HepG2 (cell line): ENCODE measurements around the gene SHROOM1. TPM values are rescaled to one million over a fixed set of nuclear protein-coding genes. Genes with fewer than 3 reads are reported as not detected.

Experiments
- CREB1 ChIP-seq, 2 experiments: fragments of 450-650 bp in 1 of 2; IDR thresholded peaks; 2 replicates each; pipeline ENCODE4 v1.6.1; 2016 to 2017; ENCODE audit warnings: control low read depth in 1 of 2, mild to moderate bottlenecking in 1 of 2, missing compliant biosample characterization in 1 of 2, missing genetic modification characterization in 1 of 2
- GATAD1 ChIP-seq: IDR thresholded peaks from 2 replicates; pipeline ENCODE4 v1.6.1; 2016; ENCODE audit warnings: missing genetic modification reagents, missing compliant biosample characterization
- HDAC2 ChIP-seq: sonication (generic); formaldehyde crosslinking; IDR thresholded peaks from 2 replicates; pipeline ENCODE4 v1.4.0; 2020; ENCODE audit warnings: missing genetic modification reagents
- HOXA7 ChIP-seq: sonication (generic); formaldehyde crosslinking; IDR thresholded peaks from 2 replicates; pipeline ENCODE4 v1.8.1; 2022; ENCODE audit warnings: mild to moderate bottlenecking, missing genetic modification reagents, moderate library complexity
- KAT7 ChIP-seq: IDR thresholded peaks from 2 replicates; pipeline ENCODE4 v1.6.1; 2018; ENCODE audit warnings: borderline replicate concordance, missing compliant biosample characterization
- LRRFIP1 ChIP-seq: sonication (generic); formaldehyde crosslinking; conservative IDR thresholded peaks from 2 replicates; pipeline ENCODE4 v1.4.0; 2020; ENCODE audit warnings: missing genetic modification reagents
- MIXL1 ChIP-seq: IDR thresholded peaks from 2 replicates; pipeline ENCODE4 v1.6.1; 2016
- MYPOP ChIP-seq: sonication (generic); formaldehyde crosslinking; IDR thresholded peaks from 2 replicates; pipeline ENCODE4 v1.8.1; 2023; ENCODE audit warnings: mild to moderate bottlenecking, moderate library complexity, missing genetic modification reagents
- PAXIP1 ChIP-seq: sonication (generic); formaldehyde crosslinking; conservative IDR thresholded peaks from 2 replicates; pipeline ENCODE4 v1.4.0; 2020; ENCODE audit warnings: mild to moderate bottlenecking, missing genetic modification reagents, moderate library complexity
- TCF7 ChIP-seq: sonication (generic); IDR thresholded peaks from 2 replicates; pipeline ENCODE4 v1.6.1; 2016; ENCODE audit warnings: antibody characterized with exemption, low read depth
- ZBTB26 ChIP-seq: IDR thresholded peaks from 2 replicates; pipeline ENCODE4 v1.6.1; 2016; ENCODE audit warnings: missing compliant biosample characterization, missing genetic modification reagents, borderline replicate concordance
- ZNF205 ChIP-seq: IDR thresholded peaks from 2 replicates; pipeline ENCODE4 v1.6.1; 2018; ENCODE audit warnings: missing biosample characterization, missing genetic modification reagents
- ZNF558 ChIP-seq: sonication (generic); formaldehyde crosslinking; IDR thresholded peaks from 2 replicates; pipeline ENCODE4 v1.9.0; 2022; ENCODE audit warnings: mild to moderate bottlenecking, missing genetic modification reagents, borderline replicate concordance
- ZNF879 ChIP-seq: sonication (generic); formaldehyde crosslinking; IDR thresholded peaks from 2 replicates; pipeline ENCODE4 v1.8.1; 2023; ENCODE audit warnings: missing genetic modification reagents
- polyA plus RNA-seq, 8 experiments: library from polyadenylated mRNA; depleted of rRNA in 3 of 8; stranded (reverse) in 7 of 8; unstranded in 1 of 8; fragments of >200 nt; fragmentation: Illumina TruSeq in 4 of 8; extraction: Trizol in 4 of 8; gene quantifications; 2 replicates each; pipeline versions ENCODE4 v1.2.1 to v1.2.3, GENCODE V29; 2011 to 2016; ENCODE audit warnings: low read depth in 4 of 8, missing spikeins in 1 of 8, mixed read lengths in 1 of 8; ENCODE audit not compliant: insufficient read depth in 1 of 8
- total RNA-seq, 5 experiments: library from RNA; depleted of rRNA; stranded (reverse); fragments of >200 nt; fragmentation: Illumina TruSeq; extraction: Trizol; gene quantifications; 2 replicates each; pipeline ENCODE4 v1.2.3, GENCODE V29; 2016; ENCODE audit warnings: low read depth in 1 of 5
- TF ChIP-seq, protein P1 (sequence below): sonication (generic); formaldehyde crosslinking; IDR thresholded peaks from 2 replicates; pipeline ENCODE4 v1.4.0; 2020; ENCODE audit warnings: missing genetic modification reagents
- TF ChIP-seq, protein P2 (sequence below): sonication (generic); formaldehyde crosslinking; IDR thresholded peaks from 2 replicates; pipeline ENCODE4 v1.8.0; 2022; ENCODE audit warnings: missing genetic modification reagents, low read depth, mild to moderate bottlenecking, borderline replicate concordance
- TF ChIP-seq, protein P3 (sequence below): sonication (generic); formaldehyde crosslinking; IDR thresholded peaks from 2 replicates; pipeline ENCODE4 v1.8.1; 2023; ENCODE audit warnings: mild to moderate bottlenecking, inconsistent platforms, moderate library complexity, missing genetic modification reagents, borderline replicate concordance

The SHROOM1 gene
- total and polyA plus RNA-seq, 2 of the 13 experiments (the other 11 are each of a cell fraction or from before 2014, with no cell fraction given): 18.2 to 25.7 TPM

GRCh38 chr5:132853323-132853722 lies 22.9 kb upstream of the SHROOM1 start (continued):
- TF ChIP-seq, protein P1, sequence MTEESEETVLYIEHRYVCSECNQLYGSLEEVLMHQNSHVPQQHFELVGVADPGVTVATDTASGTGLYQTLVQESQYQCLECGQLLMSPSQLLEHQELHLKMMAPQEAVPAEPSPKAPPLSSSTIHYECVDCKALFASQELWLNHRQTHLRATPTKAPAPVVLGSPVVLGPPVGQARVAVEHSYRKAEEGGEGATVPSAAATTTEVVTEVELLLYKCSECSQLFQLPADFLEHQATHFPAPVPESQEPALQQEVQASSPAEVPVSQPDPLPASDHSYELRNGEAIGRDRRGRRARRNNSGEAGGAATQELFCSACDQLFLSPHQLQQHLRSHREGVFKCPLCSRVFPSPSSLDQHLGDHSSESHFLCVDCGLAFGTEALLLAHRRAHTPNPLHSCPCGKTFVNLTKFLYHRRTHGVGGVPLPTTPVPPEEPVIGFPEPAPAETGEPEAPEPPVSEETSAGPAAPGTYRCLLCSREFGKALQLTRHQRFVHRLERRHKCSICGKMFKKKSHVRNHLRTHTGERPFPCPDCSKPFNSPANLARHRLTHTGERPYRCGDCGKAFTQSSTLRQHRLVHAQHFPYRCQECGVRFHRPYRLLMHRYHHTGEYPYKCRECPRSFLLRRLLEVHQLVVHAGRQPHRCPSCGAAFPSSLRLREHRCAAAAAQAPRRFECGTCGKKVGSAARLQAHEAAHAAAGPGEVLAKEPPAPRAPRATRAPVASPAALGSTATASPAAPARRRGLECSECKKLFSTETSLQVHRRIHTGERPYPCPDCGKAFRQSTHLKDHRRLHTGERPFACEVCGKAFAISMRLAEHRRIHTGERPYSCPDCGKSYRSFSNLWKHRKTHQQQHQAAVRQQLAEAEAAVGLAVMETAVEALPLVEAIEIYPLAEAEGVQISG (CRISPR knock-in tag): no peak
- TF ChIP-seq ZBTB26 (CRISPR knock-in tag): no peak
- TF ChIP-seq ZNF879 (CRISPR knock-in tag): no peak
- no peak for TF ChIP-seq ZNF558 (CRISPR knock-in tag)
- no peak for TF ChIP-seq MYPOP (CRISPR knock-in tag)
- no peak for TF ChIP-seq KAT7 (CRISPR knock-in tag)
- TF ChIP-seq ZNF205: peak; percentile 99
- TF ChIP-seq MIXL1 (CRISPR knock-in tag): no peak
- TF ChIP-seq, protein P2, sequence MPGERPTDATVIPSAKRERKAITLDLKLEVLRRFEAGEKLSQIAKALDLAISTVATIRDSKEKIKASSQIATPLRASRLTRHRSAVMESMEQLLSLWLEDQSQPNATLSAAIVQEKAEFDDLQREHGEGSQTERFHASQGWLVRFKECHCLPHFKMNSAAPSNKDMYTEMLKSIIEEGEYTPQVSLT (CRISPR knock-in tag): no peak
- TF ChIP-seq GATAD1 (CRISPR knock-in tag): no peak
- TF ChIP-seq LRRFIP1 (CRISPR knock-in tag): no peak
- TF ChIP-seq TCF7: peak; percentile 18; the same call in 1 of the 2 replicates
- no peak for TF ChIP-seq HOXA7 (CRISPR knock-in tag)
- TF ChIP-seq CREB1 (IDR thresholded peaks at IDR 0.05): no peak
- TF ChIP-seq CREB1 (CRISPR knock-in tag; IDR thresholded peaks at IDR 0.05): no peak
- TF ChIP-seq, protein P3, sequence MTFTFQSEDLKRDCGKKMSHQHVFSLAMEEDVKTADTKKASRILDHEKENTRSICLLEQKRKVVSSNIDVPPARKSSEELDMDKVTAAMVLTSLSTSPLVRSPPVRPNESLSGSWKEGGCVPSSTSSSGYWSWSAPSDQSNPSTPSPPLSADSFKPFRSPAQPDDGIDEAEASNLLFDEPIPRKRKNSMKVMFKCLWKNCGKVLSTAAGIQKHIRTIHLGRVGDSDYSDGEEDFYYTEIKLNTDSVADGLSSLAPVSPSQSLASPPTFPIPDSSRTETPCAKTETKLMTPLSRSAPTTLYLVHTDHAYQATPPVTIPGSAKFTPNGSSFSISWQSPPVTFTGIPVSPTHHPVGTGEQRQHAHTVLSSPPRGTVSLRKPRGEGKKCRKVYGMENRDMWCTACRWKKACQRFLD (CRISPR knock-in tag): no peak
- 0 out of 2 replicates have a peak, but pooled peaks have one; percentile 38 for TF ChIP-seq PAXIP1 (CRISPR knock-in tag)
- 0 out of 2 replicates have a peak, but pooled peaks have one; percentile 14 for TF ChIP-seq HDAC2 (CRISPR knock-in tag)
